ENCODE data around the gene PRICKLE4.

DNA sequence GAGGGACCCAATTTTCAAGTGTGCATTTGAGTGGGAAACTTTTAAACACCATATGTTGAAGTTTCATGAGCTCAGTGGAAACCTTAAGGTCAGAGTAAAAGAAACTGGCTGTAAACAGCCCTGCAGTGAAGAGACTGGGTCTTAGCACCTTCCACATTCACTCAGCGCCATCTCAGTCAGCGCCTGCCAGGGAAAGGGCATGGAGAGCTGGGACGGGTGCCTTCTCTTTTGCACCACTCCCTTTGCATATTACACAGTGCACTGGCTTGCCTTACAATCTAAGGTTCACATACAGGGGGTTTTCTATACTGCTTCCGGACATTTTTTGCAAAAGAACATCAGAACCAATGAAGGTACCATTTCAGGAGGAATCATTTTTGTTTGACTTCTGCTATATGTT, 11.4 kb downstream of the PRICKLE4 start:
- TF ChIP-seq, protein P1, sequence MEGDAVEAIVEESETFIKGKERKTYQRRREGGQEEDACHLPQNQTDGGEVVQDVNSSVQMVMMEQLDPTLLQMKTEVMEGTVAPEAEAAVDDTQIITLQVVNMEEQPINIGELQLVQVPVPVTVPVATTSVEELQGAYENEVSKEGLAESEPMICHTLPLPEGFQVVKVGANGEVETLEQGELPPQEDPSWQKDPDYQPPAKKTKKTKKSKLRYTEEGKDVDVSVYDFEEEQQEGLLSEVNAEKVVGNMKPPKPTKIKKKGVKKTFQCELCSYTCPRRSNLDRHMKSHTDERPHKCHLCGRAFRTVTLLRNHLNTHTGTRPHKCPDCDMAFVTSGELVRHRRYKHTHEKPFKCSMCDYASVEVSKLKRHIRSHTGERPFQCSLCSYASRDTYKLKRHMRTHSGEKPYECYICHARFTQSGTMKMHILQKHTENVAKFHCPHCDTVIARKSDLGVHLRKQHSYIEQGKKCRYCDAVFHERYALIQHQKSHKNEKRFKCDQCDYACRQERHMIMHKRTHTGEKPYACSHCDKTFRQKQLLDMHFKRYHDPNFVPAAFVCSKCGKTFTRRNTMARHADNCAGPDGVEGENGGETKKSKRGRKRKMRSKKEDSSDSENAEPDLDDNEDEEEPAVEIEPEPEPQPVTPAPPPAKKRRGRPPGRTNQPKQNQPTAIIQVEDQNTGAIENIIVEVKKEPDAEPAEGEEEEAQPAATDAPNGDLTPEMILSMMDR (IDR thresholded peaks at IDR 0.05; ENCODE audit: low read length): no peak
- no peak for TF ChIP-seq EZH2phosphoT487 (IDR thresholded peaks at IDR 0.05; ENCODE audit: low read length)
